ENCODE measurements around the gene SLX9. TPM values are rescaled to one million over a fixed set of nuclear protein-coding genes. Genes with fewer than 3 reads are reported as not detected.
A peak's percentile ranks its signal among the peaks of the same experiment; 100 is the strongest.

The SLX9 gene
- total RNA-seq, 1 donor from 2014 or later = 31.8 TPM

- Mint-ChIP-seq H3K9me3 (peaks cover 19% of the 10 kb centered on the region), H3K36me3 (peaks cover 2% of the 10 kb centered on the region), H3K4me1 (peaks cover 14% of the 10 kb centered on the region), H3K27me3 (ENCODE audit: low read depth) (no peaks in the 10 kb centered on the region), H3K27ac (no peak overlapping the region), H3K4me3 (no peak overlapping the region)
- no peak for TF ChIP-seq CTCF (IDR thresholded peaks at IDR 0.05; ENCODE audit: unreplicated experiment)
- no peak for DNase-seq (ENCODE audit: low spot score in 2 of 2, unreplicated experiment in 2 of 2)
Measured at GRCh38 chr21:45002381-45003204, 62.8 kb downstream of the SLX9 start.

DNA sequence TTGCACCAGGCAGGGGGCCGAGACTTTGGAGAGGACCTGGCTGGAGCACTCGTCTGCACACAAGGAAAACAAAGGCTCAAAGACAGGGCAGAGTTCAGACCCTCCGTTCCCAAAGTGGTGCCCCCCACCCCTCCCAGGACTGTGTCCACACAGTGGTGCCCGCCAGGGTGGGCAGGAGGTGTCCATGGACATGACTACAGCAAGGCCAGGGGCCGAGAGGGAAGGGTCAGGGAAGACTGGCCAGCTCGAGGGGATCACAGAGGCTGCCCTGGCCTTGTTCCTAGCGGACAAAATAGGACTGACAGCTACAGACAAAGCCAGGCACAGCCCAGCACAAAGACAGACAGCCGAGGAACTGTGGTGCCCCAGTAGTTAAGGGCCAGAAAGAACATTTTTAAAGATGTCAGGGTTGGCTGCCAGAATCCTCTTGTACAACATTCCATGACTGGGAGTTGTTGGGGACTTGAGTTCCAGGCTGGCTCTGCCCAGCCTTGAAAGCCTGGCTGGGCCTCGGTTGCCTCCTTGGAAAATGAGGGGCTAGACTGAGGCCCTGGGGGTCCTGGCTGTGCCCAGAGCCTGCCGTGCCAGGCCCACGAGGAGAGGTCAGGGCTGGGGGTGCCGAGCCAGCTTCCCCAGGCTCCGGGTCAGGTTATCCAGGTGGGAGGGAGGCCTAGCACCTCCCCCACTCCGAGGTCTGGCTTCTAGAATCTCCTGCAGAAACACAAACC is 63.7 kb downstream of the SLX9 start:
- no peak for DNase-seq (ENCODE audit: low spot score in 2 of 2, unreplicated experiment in 2 of 2)
- Mint-ChIP-seq H3K4me3 (no peak overlapping the region), H3K27me3 (ENCODE audit: low read depth) (no peaks in the 10 kb centered on the region), H3K36me3 (peaks cover 2% of the 10 kb centered on the region), H3K9me3 (peaks cover 19% of the 10 kb centered on the region), H3K27ac (peak overlapping the region; percentile 44), H3K4me1 (peaks cover 15% of the 10 kb centered on the region)
- TF ChIP-seq CTCF (IDR thresholded peaks at IDR 0.05; ENCODE audit: unreplicated experiment) = no peak

GRCh38 chr21:45004059-45004422 is 64.2 kb downstream of the SLX9 start:
- Mint-ChIP-seq H3K27ac (no peak overlapping the region), H3K4me3 (no peak overlapping the region), H3K36me3 (peaks cover 2% of the 10 kb centered on the region), H3K9me3 (peaks cover 19% of the 10 kb centered on the region), H3K27me3 (ENCODE audit: low read depth) (no peaks in the 10 kb centered on the region), H3K4me1 (peaks cover 15% of the 10 kb centered on the region)
- TF ChIP-seq CTCF (IDR thresholded peaks at IDR 0.05; ENCODE audit: unreplicated experiment) = no peak
- no peak for DNase-seq (ENCODE audit: low spot score in 2 of 2, unreplicated experiment in 2 of 2)

GRCh38 chr21:45004481-45005247 is 64.8 kb downstream of the SLX9 start:
- Mint-ChIP-seq H3K27ac (no peak overlapping the region), H3K4me3 (no peak overlapping the region), H3K9me3 (peaks cover 19% of the 10 kb centered on the region), H3K36me3 (peaks cover 2% of the 10 kb centered on the region), H3K27me3 (ENCODE audit: low read depth) (no peaks in the 10 kb centered on the region), H3K4me1 (peaks cover 16% of the 10 kb centered on the region)
- TF ChIP-seq CTCF (IDR thresholded peaks at IDR 0.05; ENCODE audit: unreplicated experiment) = no peak
- no peak for DNase-seq (ENCODE audit: low spot score in 2 of 2, unreplicated experiment in 2 of 2)

- no peak for DNase-seq (ENCODE audit: low spot score in 2 of 2, unreplicated experiment in 2 of 2)
- TF ChIP-seq CTCF (IDR thresholded peaks at IDR 0.05; ENCODE audit: unreplicated experiment) = no peak
- no peak overlapping the region for H3K27ac Mint-ChIP-seq
- no peak overlapping the region for H3K4me3 Mint-ChIP-seq
- no peaks in the 10 kb centered on the region for H3K27me3 Mint-ChIP-seq (ENCODE audit: low read depth)
- H3K4me1 Mint-ChIP-seq = peaks cover 33% of the 10 kb centered on the region
- peaks cover 19% of the 10 kb centered on the region for H3K9me3 Mint-ChIP-seq
- peaks cover 2% of the 10 kb centered on the region for H3K36me3 Mint-ChIP-seq
Measured at GRCh38 chr21:45006536-45007095, 66.8 kb downstream of the SLX9 start.
